Measurements from ENCODE around the gene NUCKS1. TPM values are rescaled to one million over a fixed set of nuclear protein-coding genes. Genes with fewer than 3 reads are reported as not detected.

NUCKS1 gene, protein sequence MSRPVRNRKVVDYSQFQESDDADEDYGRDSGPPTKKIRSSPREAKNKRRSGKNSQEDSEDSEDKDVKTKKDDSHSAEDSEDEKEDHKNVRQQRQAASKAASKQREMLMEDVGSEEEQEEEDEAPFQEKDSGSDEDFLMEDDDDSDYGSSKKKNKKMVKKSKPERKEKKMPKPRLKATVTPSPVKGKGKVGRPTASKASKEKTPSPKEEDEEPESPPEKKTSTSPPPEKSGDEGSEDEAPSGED
- 76.6 TPM for polyA plus RNA-seq (2012; ENCODE audit: insufficient read length, low read depth)

DNA sequence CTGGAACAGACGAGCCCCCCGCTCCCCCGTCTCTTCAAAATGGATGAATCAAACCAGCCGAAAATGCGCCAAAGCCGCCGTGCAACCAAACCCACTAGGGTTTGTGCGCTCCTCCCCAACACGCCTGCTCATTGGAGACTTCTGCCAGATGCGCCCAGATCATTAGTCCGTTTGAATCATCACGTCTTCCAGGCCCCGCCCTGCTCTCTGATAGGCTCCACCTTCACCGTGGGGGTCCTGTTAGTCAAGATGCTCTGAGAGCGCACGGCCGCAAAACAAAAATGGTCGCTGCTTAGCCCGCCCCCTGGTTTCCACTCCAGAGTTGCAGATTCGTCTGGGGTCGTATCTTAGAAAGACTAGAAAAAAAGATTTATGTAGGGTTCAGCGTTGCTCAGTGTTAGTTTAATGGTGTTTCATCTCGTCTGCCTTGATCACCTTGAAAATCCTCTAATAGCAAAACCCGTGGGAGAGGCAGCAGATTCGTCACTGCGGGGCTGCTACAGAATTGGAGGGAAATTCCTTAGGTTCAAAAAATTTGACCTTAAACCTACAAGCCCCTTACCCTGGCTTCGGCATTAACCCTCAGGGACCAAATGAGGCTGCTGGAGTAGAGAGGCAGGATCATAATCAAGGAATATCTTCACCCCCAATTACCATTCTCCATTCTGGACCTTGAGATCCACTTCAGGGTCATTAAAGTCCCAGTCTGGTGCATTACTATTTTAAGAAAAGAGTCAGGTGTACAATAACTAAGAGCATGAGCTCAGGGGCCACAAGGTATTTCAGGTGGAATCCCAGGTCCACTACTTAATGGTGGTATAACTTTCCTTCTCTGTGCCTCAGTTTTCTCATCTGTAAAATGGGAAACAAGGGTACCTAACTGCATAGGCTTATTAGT, at the start of gene NUCKS1:
Gene NUCKS1 (minus strand): TSS at position 45 of the 898 bp plus-strand sequence. CDS start 209 bp downstream, outside the sequence.
- peak; percentile 81; the same call in 1 of the 2 replicates for TF ChIP-seq TAF1 (IDR thresholded peaks at IDR 0.05; ENCODE audit: borderline replicate concordance, insufficient read depth, low read length)
- TF ChIP-seq SIN3A (IDR thresholded peaks at IDR 0.05; ENCODE audit: borderline replicate concordance, insufficient read depth, low read length): no peak
- peak; percentile 40; the same call in 1 of the 2 replicates for TF ChIP-seq POLR2AphosphoS5 (IDR thresholded peaks at IDR 0.05; ENCODE audit: low read depth, low read length)

DNA sequence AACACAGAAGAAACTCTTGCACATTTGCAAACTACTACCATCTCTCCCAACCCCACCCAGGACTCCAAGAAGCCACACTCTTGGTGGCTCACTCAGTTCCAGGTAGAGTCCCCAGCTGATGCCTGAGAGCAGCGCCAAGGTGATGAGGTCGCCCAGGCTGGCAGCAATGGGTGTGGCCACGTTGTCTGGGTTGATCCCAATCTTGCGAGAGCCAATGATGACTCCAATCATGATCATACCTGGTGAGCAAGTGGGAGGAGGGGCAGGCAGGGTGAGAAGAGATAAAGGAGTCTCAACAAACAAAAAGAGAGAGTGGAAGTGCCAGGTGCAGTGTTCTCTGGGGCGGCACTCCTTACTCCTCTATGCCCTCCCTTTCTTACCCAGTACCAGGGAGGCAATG, 48.6 kb upstream of the NUCKS1 start:
- TF ChIP-seq, protein P1, sequence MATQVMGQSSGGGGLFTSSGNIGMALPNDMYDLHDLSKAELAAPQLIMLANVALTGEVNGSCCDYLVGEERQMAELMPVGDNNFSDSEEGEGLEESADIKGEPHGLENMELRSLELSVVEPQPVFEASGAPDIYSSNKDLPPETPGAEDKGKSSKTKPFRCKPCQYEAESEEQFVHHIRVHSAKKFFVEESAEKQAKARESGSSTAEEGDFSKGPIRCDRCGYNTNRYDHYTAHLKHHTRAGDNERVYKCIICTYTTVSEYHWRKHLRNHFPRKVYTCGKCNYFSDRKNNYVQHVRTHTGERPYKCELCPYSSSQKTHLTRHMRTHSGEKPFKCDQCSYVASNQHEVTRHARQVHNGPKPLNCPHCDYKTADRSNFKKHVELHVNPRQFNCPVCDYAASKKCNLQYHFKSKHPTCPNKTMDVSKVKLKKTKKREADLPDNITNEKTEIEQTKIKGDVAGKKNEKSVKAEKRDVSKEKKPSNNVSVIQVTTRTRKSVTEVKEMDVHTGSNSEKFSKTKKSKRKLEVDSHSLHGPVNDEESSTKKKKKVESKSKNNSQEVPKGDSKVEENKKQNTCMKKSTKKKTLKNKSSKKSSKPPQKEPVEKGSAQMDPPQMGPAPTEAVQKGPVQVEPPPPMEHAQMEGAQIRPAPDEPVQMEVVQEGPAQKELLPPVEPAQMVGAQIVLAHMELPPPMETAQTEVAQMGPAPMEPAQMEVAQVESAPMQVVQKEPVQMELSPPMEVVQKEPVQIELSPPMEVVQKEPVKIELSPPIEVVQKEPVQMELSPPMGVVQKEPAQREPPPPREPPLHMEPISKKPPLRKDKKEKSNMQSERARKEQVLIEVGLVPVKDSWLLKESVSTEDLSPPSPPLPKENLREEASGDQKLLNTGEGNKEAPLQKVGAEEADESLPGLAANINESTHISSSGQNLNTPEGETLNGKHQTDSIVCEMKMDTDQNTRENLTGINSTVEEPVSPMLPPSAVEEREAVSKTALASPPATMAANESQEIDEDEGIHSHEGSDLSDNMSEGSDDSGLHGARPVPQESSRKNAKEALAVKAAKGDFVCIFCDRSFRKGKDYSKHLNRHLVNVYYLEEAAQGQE (IDR thresholded peaks at IDR 0.05; ENCODE audit: insufficient read depth in 1 of 2, low read depth in 2 of 2, low read length in 2 of 2): no peak
- TF ChIP-seq FOXP2 (optimal IDR thresholded peaks at IDR 0.05; ENCODE audit: borderline replicate concordance, extremely low read depth, extremely low read length, insufficient read depth): no peak
- no peak for TF ChIP-seq POLR2AphosphoS5 (IDR thresholded peaks at IDR 0.05; ENCODE audit: low read depth, low read length)
- TF ChIP-seq TAF1 (IDR thresholded peaks at IDR 0.05; ENCODE audit: borderline replicate concordance, insufficient read depth, low read length): no peak
- no peak for TF ChIP-seq SIN3A (IDR thresholded peaks at IDR 0.05; ENCODE audit: borderline replicate concordance, insufficient read depth, low read length)

DNA sequence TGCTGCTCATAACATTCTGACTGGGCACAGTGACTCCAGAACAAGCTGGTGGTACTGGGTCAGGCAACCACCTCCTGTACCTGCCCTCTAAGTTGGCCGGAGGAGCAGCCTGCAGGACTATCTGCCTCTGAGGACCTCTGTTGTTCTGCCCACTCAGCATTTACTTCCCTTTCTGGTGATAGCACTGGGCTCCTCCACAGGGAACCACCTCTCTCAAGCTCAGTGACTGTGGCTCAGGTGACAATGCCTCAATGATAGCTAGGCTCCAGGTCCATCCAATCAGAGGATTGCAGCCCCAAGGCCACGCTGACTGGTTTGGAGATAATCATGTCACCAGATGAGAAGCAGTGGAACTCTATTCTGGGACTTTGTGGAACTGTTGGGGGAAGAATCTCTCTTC, 47.2 kb upstream of the NUCKS1 start:
- TF ChIP-seq POLR2AphosphoS5 (IDR thresholded peaks at IDR 0.05; ENCODE audit: low read depth, low read length) (no peak), SIN3A (IDR thresholded peaks at IDR 0.05; ENCODE audit: borderline replicate concordance, insufficient read depth, low read length) (no peak), TAF1 (IDR thresholded peaks at IDR 0.05; ENCODE audit: borderline replicate concordance, insufficient read depth, low read length) (no peak), FOXP2 (optimal IDR thresholded peaks at IDR 0.05; ENCODE audit: borderline replicate concordance, extremely low read depth, extremely low read length, insufficient read depth) (no peak)
- TF ChIP-seq, protein P1 (IDR thresholded peaks at IDR 0.05; ENCODE audit: insufficient read depth in 1 of 2, low read depth in 2 of 2, low read length in 2 of 2): no peak

DNA sequence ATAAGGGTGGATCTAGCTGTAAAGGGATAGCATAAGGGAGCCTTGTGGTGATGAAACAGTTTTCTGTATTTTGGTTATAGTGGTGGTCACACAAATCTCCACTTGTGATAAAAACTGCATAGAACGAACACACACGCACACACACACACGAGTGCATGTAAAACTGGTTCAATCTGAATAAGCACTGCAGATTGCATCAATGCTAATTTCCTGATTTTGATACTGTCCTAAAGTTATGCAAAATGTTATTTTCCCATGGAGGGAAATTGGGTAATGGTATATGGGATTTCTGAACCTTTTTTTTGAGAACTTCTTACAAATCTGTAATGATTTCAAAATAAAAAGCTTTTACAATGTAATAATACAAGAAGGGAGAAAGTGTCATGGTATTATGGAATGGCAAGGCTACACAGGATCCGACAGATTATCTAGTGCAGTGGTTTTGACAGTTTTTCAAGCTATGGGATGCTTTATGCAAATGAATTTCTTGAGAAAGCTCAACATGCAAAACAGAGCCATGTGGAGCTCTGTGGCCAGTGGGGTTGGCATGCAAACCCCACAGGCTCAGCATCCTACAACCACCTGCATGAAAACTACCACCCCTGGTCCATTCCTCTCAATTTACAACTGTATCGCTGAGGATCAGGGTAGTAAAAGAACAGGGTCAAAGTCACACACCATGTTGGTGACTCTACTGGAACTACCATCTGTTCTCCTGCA, 44.2 kb upstream of the NUCKS1 start:
- TF ChIP-seq TAF1 (IDR thresholded peaks at IDR 0.05; ENCODE audit: borderline replicate concordance, insufficient read depth, low read length) (no peak), POLR2AphosphoS5 (IDR thresholded peaks at IDR 0.05; ENCODE audit: low read depth, low read length) (no peak), FOXP2 (optimal IDR thresholded peaks at IDR 0.05; ENCODE audit: borderline replicate concordance, extremely low read depth, extremely low read length, insufficient read depth) (no peak)

DNA sequence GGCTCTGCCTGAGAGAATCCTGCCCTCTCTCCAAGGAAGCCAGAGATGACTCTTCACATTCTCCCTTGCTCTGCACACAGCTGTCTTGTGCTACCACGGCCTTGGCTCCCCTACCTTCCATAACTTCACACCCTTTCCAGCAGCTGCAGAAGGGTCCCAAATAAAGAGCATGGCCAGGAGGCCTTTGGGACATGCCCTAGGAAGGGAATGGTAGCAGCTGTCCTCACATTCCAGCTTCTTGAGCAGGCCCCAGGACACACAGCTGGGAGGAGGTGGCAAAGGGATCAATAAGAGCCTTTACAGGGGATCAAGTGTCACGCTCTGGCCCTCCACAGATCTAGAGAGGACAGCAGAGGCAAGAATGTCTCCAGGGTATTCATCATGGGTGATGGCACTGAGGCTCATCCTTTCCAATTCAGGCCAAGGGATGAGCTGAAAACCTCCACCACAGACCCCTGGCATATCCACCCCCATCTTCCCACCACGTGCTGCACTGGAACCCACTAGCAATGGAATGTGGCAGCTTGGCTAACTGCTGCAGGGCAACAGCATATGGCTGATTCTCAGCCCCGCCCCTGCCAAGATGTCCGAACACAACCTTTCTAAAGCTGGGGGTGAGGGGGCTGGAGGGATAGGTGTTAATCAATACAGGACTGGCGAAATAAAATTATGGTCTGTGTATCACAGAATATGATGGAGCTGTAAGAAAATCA, 43.1 kb upstream of the NUCKS1 start:
- TF ChIP-seq, protein P1 (IDR thresholded peaks at IDR 0.05; ENCODE audit: insufficient read depth in 1 of 2, low read depth in 2 of 2, low read length in 2 of 2): no peak
- no peak for TF ChIP-seq POLR2AphosphoS5 (IDR thresholded peaks at IDR 0.05; ENCODE audit: low read depth, low read length)
- no peak for TF ChIP-seq SIN3A (IDR thresholded peaks at IDR 0.05; ENCODE audit: borderline replicate concordance, insufficient read depth, low read length)
- no peak for TF ChIP-seq TAF1 (IDR thresholded peaks at IDR 0.05; ENCODE audit: borderline replicate concordance, insufficient read depth, low read length)

Measured in PFSK-1 (cell line).